Spleen (tissue), 11 donors: ENCODE results near the gene MED27. TPM values are rescaled to one million over a fixed set of nuclear protein-coding genes. Genes with fewer than 3 reads are reported as not detected.

Source experiments
- DNase-seq: peaks from one replicate; pipeline ENCODE4 v3.0.0-alpha.2; 2020
- H3K27ac ChIP-seq, 8 donors: fragments of 200-600 bp; sonication (generic) in 7 of 8; 1 replicate in 4 of 8; 2 replicates in 4 of 8; pipeline versions ENCODE4 v1.5.0 to v1.8.0; 2016 to 2021; ENCODE audit warnings: inconsistent platforms in 4 of 8, mild to moderate bottlenecking in 4 of 8, moderate library complexity in 1 of 8
- H3K27me3 ChIP-seq, 7 donors: fragments of 200-600 bp; sonication (generic) in 6 of 7; replicated peaks in 1 of 7; 1 replicate in 4 of 7; 2 replicates in 3 of 7; pipeline versions ENCODE4 v1.5.0 to v1.8.0; 2016 to 2021; ENCODE audit warnings: inconsistent platforms in 3 of 7, mild to moderate bottlenecking in 1 of 7
- H3K36me3 ChIP-seq, 6 donors: fragments of 200-600 bp; sonication (generic) in 5 of 6; 1 replicate in 4 of 6; 2 replicates in 2 of 6; pipeline versions ENCODE4 v1.5.0 to v1.8.0; 2016 to 2021; ENCODE audit warnings: inconsistent platforms in 2 of 6
- H3K4me1 ChIP-seq, 6 donors: fragments of 200-600 bp; sonication (generic) in 5 of 6; 1 replicate in 3 of 6; 2 replicates in 3 of 6; pipeline versions ENCODE4 v1.5.0 to v1.8.0; 2016 to 2021; ENCODE audit warnings: inconsistent platforms in 3 of 6
- H3K4me3 ChIP-seq, 8 donors: fragments of 200-600 bp; sonication (generic) in 7 of 8; 1 replicate in 4 of 8; 2 replicates in 4 of 8; pipeline versions ENCODE4 v1.5.0 to v1.8.0; 2016 to 2021; ENCODE audit warnings: inconsistent platforms in 4 of 8, mild to moderate bottlenecking in 4 of 8, moderate library complexity in 2 of 8
- H3K9me3 ChIP-seq, 8 donors: fragments of 200-600 bp; sonication (generic) in 7 of 8; 1 replicate in 4 of 8; 2 replicates in 4 of 8; pipeline versions ENCODE4 v1.5.0 to v1.8.0; 2016 to 2021; ENCODE audit warnings: inconsistent platforms in 4 of 8
- POLR2A ChIP-seq, 3 donors: fragments of 450-650 bp; IDR thresholded peaks; one replicate each; pipeline ENCODE4 v1.5.1; 2017; ENCODE audit warnings: antibody characterized with exemption in 3 of 3, mild to moderate bottlenecking in 1 of 3
- POLR2AphosphoS5 ChIP-seq, 3 donors: sonication (generic); formaldehyde crosslinking; IDR thresholded peaks; one replicate each; pipeline ENCODE4 v1.5.1; 2017; ENCODE audit warnings: antibody characterized with exemption in 3 of 3
- WGBS, 5 donors: extraction: QIAGEN DNeasy Blood & Tissue Kit in 3 of 5; methylation state at CpG; one replicate each; pipeline versions ENCODE4 v1.1.5 to v1.1.7; 2013 to 2018; 5-methylcytosine and 5-hydroxymethylcytosine counted together
- intact Hi-C: fragments of 100-400 bp; cut with DNase I; formaldehyde crosslinking; loops from one replicate; pipeline ENCODE4 v1.15.0; 2023; ENCODE audit warnings: low total_unique reads
- polyA plus RNA-seq, 3 donors: library from polyadenylated mRNA; stranded (reverse); fragments of 200-250 nt; gene quantifications; one replicate each; pipeline ENCODE4 v1.2.1, GENCODE V29; 2013
- total RNA-seq, 7 donors: library from RNA; depleted of rRNA in 3 of 7; stranded (reverse); fragments of >200 nt in 3 of 7; fragmentation: NEBNext Ultra II Directional in 4 of 7; extraction: Animal tissue kit (Norgen Biotek cat#: 25700) in 4 of 7; gene quantifications; one replicate each; pipeline versions ENCODE4 v1.1.0 to v1.2.1, GENCODE V29; 2016 to 2021
- TF ChIP-seq, protein P1 (sequence below), 11 experiments: fragments of 200-600 bp in 7 of 11; fragments of 450-650 bp in 4 of 11; sonication (generic) in 4 of 11; IDR thresholded peaks in 8 of 11; conservative IDR thresholded peaks in 3 of 11; 1 replicate in 7 of 11; 2 replicates in 4 of 11; pipeline versions ENCODE4 v1.4.0 to v1.8.0; 2016 to 2021; ENCODE audit warnings: antibody characterized with exemption in 11 of 11, inconsistent platforms in 4 of 11, mild to moderate bottlenecking in 1 of 11
- donor health status: healthy with polysubstance abuse.
- donor health status: DM: no; HTN: no; CAD: no; lungs with moderate emphysema.
- donor health status: DM: no; HTN: no; CAD: no.
- donor health status: Bipolar disorder and iron deficiency.
- donor health status: healthy.
- donor health status: DM: no; HTN: no; CAD: no.
- donor health status: DM: yes; HTN: yes; CAD: no.

MED27 gene
- total and polyA plus RNA-seq, 10 donors: 13.1 to 22.4 (median 16.0) TPM

- Histone ChIP-seq H3K27ac (no peak overlapping the region), H3K4me1 (peaks cover 0 to 11% (median 0%) of the 10 kb centered on the region in 6 donors), H3K4me3 (no peak overlapping the region), H3K36me3 (no peaks in the 10 kb centered on the region), H3K9me3 (no peaks in the 10 kb centered on the region), H3K27me3 (no peaks in the 10 kb centered on the region)
- no peak for DNase-seq
- 95 to 100% (median 97%) methylated on average over 3 of the region's 3 CpGs for whole genome bisulfite sequencing, 5 donors
- intact Hi-C loops: no loop called here
- TF ChIP-seq, protein P1, sequence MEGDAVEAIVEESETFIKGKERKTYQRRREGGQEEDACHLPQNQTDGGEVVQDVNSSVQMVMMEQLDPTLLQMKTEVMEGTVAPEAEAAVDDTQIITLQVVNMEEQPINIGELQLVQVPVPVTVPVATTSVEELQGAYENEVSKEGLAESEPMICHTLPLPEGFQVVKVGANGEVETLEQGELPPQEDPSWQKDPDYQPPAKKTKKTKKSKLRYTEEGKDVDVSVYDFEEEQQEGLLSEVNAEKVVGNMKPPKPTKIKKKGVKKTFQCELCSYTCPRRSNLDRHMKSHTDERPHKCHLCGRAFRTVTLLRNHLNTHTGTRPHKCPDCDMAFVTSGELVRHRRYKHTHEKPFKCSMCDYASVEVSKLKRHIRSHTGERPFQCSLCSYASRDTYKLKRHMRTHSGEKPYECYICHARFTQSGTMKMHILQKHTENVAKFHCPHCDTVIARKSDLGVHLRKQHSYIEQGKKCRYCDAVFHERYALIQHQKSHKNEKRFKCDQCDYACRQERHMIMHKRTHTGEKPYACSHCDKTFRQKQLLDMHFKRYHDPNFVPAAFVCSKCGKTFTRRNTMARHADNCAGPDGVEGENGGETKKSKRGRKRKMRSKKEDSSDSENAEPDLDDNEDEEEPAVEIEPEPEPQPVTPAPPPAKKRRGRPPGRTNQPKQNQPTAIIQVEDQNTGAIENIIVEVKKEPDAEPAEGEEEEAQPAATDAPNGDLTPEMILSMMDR (IDR thresholded peaks at IDR 0.05 in 8 of 11, conservative IDR thresholded peaks at IDR 0.05 in 3 of 11): no peak
Observed at GRCh38 chr9:132025766-132026165, 53.9 kb downstream of the MED27 start.

DNA sequence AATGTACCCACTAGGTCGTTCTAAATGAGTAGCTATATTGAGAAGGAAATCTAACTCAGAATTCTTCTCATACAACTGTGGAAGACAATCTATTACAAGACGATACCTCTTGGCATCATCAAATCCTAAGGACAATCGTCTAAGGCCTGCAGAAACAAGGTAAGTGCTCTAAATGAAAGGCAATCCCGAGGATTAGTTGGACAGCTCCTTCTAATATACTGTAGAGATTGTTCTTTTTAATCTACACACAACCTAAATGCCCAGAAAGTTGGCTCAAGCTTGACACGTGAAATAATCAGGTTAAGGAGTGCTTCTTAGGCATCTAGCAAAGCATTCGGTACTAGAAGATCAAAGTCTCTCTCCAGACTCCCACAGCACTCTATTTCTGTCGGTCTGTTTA is 55.1 kb downstream of the MED27 start:
- Histone ChIP-seq H3K4me1 (peaks cover 0 to 8% (median 0%) of the 10 kb centered on the region in 6 donors), H3K27ac (no peak overlapping the region), H3K4me3 (no peak overlapping the region), H3K9me3 (no peaks in the 10 kb centered on the region), H3K36me3 (no peaks in the 10 kb centered on the region), H3K27me3 (no peaks in the 10 kb centered on the region)
- TF ChIP-seq POLR2AphosphoS5 (IDR thresholded peaks at IDR 0.05) (no peak), POLR2A (IDR thresholded peaks at IDR 0.05) (no peak)
- TF ChIP-seq, protein P1 (IDR thresholded peaks at IDR 0.05 in 8 of 11, conservative IDR thresholded peaks at IDR 0.05 in 3 of 11): no peak
- no peak for DNase-seq
- WGBS, 5 donors: 89 to 95% (median 92%) methylated on average over 7 of the region's 7 CpGs
- intact Hi-C loops: no loop called here

DNA sequence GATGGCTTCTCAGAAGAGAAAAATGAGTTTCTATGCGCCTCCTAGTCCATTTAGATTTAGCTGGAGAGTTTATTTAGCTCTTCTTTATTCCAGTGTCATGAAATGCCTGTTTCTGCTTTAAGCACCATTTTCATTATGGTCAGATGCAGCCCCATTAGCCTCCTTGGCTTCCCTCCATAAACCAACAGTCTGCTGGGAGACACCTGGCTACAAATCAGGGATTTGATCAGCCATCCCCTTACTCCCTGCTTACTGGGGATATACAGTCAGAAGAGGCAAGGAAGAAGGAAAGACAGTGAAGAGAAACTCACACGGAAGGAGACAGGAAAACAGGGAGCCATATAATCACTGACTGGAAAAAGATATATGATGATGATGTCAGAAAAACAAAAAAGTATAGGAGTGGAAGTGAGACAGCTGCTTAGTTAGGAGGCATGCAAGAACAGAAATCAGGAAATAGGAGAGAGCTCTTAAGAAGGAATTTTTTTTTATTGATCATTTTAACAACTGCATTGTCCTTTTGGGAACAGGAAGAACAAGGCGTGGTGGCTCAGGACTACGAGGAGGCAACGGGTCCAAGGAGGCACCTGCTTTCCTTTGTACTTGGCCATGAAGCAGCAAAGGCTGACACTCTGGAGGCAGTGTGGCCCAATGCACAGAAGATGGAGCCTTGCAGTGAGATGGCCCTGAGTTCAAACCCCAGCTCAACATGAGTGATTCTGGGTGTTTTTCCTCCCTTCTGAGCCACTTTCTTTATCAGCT is 56.1 kb downstream of the MED27 start:
- 80 to 89% (median 87%) methylated on average over 5 of the region's 5 CpGs for WGBS, 5 donors
- intact Hi-C loops: no loop called here
- TF ChIP-seq POLR2A (IDR thresholded peaks at IDR 0.05): no peak
- TF ChIP-seq, protein P1 (IDR thresholded peaks at IDR 0.05 in 8 of 11, conservative IDR thresholded peaks at IDR 0.05 in 3 of 11): no peak
- no peak for TF ChIP-seq POLR2AphosphoS5 (IDR thresholded peaks at IDR 0.05)

DNA sequence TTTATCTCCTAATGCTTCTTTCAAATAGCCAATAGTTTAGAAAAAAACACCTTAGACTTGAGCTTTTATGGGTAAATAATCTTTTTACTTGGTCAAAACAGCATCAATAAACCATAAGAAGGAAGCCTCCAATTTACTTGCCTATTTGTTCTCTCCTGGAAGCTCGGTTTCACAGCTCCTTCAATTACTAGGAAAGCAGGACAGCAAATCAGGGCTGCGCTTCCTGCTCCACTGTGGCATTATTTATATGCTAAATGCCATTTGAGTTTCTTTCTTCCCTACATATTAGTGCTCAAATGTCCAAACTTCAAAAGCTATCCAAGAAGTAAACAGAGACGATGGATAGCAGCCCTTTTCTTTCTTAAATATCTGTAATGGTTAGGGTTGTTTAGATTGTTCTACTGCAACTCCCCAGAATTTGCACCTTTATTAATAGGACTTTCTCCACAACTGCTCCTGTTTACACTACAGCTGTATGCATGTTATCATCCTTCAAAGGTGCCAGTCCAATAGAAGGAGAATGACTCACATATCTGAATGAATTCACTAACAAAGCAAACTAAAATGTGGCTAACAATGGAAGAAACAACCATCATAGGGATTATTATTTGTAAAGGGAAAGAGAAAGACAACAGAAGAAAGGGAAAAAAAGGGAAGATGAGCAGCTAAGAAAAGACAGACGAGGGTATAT is 58.7 kb downstream of the MED27 start:
- H3K9me3 ChIP-seq: no peaks in the 10 kb centered on the region
- WGBS, 5 donors: 67 to 79% (median 75%) methylated on average over 4 of the region's 4 CpGs
- no peak overlapping the region for H3K27ac ChIP-seq
- H3K4me3 ChIP-seq: no peak overlapping the region
- H3K27me3 ChIP-seq: no peaks in the 10 kb centered on the region
- no peak for DNase-seq
- no peaks in the 10 kb centered on the region for H3K36me3 ChIP-seq
- H3K4me1 ChIP-seq: peaks cover 0 to 7% (median 0%) of the 10 kb centered on the region in 6 donors
- intact Hi-C loops: no loop called here
- TF ChIP-seq POLR2A (IDR thresholded peaks at IDR 0.05) (no peak), POLR2AphosphoS5 (IDR thresholded peaks at IDR 0.05) (no peak)
- TF ChIP-seq, protein P1 (IDR thresholded peaks at IDR 0.05 in 8 of 11, conservative IDR thresholded peaks at IDR 0.05 in 3 of 11): no peak

More for the DNA sequence above, 56.1 kb downstream of the MED27 start:
- Histone ChIP-seq H3K9me3 (no peaks in the 10 kb centered on the region), H3K4me1 (peaks cover 0 to 7% (median 0%) of the 10 kb centered on the region in 6 donors), H3K4me3 (no peak overlapping the region), H3K27ac (no peak overlapping the region), H3K36me3 (no peaks in the 10 kb centered on the region), H3K27me3 (no peaks in the 10 kb centered on the region)
- no peak for DNase-seq
